EL (cell line): ENCODE results near the gene NCR3LG1.
A peak's percentile ranks its signal among the peaks of the same experiment; 100 is the strongest.

ENCODE experiments used
- DNase-seq: peaks from one replicate; pipeline ENCODE4 v3.0.0-alpha.2; 2016

NCR3LG1 gene

GRCh38 chr11:17395554-17395961, 44.0 kb downstream of the NCR3LG1 start:
- no peak for DNase-seq

- DNase-seq, result no peak
These were observed 44.4 kb downstream of the NCR3LG1 start for GRCh38 chr11:17395978-17396377.

- DNase-seq, result no peak
These were observed 45.2 kb downstream of the NCR3LG1 start for GRCh38 chr11:17396598-17397310.

GRCh38 chr11:17397311-17398002, 45.9 kb downstream of the NCR3LG1 start:
- no peak for DNase-seq

- DNase-seq, result no peak
These were observed 47.6 kb downstream of the NCR3LG1 start for GRCh38 chr11:17399236-17399635.

GRCh38 chr11:17400048-17400775, 48.6 kb downstream of the NCR3LG1 start:
- DNase-seq, result no peak

GRCh38 chr11:17401316-17401715, 49.7 kb downstream of the NCR3LG1 start:
- DNase-seq, result no peak

- DNase-seq, result no peak
These were observed 50.2 kb downstream of the NCR3LG1 start for GRCh38 chr11:17401841-17402240.

- DNase-seq, result no peak
These were observed 50.9 kb downstream of the NCR3LG1 start for GRCh38 chr11:17402486-17402885.

GRCh38 chr11:17403980-17404759, 52.6 kb downstream of the NCR3LG1 start:
- DNase-seq, result peak; percentile 8

GRCh38 chr11:17405232-17406005, 53.8 kb downstream of the NCR3LG1 start:
- peak; percentile 70 for DNase-seq

- no peak for DNase-seq
These were observed 54.6 kb downstream of the NCR3LG1 start for GRCh38 chr11:17406082-17406817.

GRCh38 chr11:17406818-17407149, 55.2 kb downstream of the NCR3LG1 start:
- DNase-seq, result no peak

GRCh38 chr11:17407575-17407974, 56.0 kb downstream of the NCR3LG1 start:
- no peak for DNase-seq

GRCh38 chr11:17408026-17408425, 56.4 kb downstream of the NCR3LG1 start:
- DNase-seq, result no peak

- no peak for DNase-seq
These were observed 57.0 kb downstream of the NCR3LG1 start for GRCh38 chr11:17408641-17409040.

GRCh38 chr11:17410606-17411379, 59.2 kb downstream of the NCR3LG1 start:
- no peak for DNase-seq

- no peak for DNase-seq
These were observed 59.8 kb downstream of the NCR3LG1 start for GRCh38 chr11:17411418-17411817.

GRCh38 chr11:17412488-17413180, 61.0 kb downstream of the NCR3LG1 start:
- no peak for DNase-seq
